GM19328 (cell line): ENCODE measurements around the gene ZBTB25.

Source experiments
- ATAC-seq: cut with Tn5 transposase; IDR thresholded peaks from one replicate; pipeline ENCODE4 v1.9.1; 2021; ENCODE audit warnings: mild to moderate bottlenecking, moderate library complexity; ENCODE audit not compliant: unreplicated experiment

ZBTB25 gene

DNA sequence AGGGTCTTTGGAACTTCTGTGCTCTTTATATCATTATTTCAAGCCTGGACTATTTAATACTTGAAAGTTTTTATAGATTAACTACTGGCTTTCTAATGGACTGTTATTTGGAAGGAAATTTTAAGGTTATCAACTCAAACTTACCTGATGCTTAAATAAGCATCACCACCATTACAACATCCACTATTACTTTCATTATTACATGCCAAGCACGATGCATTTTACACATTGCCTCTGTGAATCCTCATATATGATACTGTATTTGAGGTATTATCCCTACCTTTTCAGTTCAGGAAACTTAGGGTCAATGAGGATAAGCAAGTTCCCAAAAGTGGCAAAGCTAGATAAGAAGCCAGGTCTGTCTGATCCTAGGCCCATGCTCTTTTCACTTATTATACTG, 13.3 kb upstream of the ZBTB25 start:
- no peak for ATAC-seq

DNA sequence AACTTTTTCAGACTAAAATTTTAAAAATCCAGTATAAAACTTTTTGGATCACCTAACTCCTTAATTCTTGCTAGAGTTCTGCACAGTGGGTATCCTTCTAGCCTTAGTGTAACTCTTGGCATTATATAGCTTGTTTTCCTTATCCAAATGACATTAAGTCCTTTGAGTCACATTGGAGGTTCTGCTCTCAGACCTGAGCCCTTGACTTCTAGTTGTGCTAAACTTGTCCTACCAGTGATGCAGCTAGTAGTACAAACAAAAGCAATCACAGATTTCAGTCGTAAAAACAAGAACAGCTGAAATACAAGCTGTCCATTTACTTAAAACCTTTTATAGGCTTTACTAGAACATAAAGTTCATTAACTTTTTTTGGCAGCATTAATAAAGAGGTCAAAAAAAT, 11.4 kb upstream of the ZBTB25 start:
- no peak for ATAC-seq

DNA sequence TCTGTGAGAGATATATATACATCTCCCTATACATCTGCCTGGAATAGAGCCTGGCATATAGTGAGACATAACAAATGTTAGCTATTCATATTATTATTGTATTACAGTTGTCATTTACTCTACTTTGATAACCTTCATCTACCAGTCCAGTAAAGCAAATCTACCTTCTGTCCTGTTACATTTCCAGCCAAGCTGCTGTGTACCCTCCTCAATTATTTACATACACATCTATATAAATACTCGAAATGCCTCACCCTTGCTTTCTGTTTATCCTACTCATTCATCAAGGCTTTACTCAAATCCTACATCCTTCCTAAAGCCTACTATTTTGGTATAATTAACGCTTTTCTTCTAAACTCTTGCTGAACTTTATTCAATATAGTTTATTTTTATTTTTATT, 9.6 kb upstream of the ZBTB25 start:
- no peak for ATAC-seq

DNA sequence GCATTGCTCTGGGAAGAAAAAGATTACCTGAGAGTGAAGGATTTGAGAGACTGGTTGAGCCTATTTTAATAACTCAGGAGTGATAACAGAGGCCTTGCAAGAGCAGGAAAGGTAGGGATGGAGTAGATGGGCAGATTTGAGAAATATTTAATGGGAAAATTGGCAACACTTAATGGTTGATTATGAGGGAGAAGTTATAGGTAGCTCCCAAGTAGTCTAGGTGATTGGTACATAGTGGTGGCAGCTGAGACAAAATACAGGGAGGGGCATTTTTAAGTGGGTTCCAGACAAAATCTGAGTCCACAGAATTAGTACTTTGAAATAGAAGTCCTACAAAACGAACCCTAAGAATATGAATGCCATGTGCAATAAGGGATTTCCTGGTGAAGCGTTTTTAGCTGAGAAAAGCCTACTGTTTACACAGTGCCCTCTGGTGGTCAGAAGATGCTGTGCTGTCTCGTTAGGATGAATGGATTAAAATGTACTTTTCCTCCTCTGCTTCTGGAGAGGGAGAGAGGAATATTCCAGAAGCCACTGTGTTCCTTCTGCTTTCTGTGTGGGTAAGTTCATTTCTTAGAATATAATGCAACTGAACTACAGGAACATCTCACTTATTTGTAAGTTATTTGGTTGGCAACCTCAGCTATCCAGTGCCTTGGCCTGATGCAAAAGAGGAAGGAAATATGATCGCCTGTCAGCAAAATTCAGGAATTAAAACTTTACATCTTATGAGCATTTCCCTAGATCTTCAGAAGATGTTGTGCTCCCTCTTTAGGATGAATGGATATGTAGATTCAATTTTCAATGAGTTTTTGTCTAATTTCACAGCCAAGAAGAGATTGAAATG, 7.4 kb upstream of the ZBTB25 start:
- no peak for ATAC-seq

DNA sequence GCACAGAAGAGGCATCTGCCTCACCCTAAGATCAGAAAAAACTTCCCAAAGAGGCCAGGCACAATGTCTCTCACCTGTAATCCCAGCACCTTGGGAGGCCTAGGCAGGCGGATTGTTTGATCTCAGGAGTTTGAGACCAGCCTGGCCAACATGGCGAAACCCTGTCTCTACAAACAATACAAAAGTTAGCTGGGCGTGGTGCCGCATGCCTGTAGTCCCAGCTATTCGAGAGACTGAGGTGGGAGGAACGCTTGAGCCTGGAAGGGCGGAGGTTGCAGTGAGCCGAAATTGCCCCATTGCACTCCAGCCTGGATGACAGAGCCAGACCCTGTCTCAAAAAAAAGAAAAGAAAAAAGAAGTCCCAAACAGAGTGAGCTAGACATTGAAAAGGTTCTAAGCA, 5.4 kb upstream of the ZBTB25 start:
- ATAC-seq, result no peak

DNA sequence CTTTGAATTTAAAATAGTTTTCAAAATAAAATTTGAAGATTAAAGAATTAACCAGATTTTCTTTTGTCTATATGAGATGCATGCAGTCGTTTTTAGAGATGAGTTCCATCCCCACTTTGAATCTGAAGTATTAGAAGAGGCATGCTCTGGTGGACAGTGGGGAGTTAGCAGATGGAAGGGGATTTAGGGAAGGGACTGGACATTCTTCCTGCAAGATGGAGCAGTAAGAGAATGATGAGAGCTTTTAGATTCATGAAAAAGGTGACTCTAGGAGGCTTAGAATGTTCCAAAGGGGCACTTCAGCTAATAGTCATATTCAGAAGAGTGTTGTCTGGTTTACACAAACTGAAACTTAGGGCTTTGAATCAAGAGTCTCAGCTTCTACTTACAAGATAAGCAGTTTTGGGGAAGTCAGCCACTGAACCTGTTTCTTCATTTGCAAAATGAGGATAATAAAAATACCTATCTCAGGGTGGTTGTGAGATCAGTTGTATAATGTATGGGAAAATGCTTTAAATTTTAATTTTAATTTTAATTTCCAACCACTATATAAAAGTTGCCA, 4.7 kb upstream of the ZBTB25 start:
- no peak for ATAC-seq

DNA sequence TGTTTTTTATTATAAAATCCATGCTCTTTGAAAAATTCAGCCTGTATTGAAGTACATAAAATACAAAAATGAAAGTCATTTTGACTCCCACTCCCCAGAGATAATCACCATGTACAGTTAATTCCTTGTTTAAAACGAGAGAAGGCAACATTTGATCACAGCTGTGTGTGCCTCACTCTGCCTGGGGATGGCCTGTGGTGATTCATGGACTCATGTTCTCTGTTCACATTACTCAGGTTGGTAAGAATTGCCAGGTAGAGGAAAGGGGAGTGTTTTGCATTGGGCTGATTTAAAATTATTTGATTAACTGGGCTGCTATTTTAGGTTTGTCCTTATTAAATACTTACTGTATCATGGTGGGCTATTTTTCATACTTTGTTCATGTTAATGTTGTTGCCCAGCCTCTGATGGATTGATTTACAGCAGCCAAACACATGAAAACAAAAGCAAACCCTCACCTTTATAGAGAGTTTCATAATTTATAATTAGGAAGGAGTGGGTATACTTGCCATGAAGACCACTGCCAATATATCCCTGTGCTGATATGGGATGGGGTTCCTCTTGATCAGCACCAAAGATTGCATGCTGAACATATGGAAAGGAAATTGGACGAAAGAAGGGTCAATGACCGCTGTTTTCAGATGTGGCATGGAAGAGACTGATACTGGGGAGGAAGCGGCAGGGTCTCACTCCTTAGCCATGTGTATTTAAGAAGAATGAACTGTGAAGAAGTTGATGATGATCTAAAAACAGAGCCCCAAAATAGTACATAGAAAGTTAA, 3.9 kb upstream of the ZBTB25 start:
- no peak for ATAC-seq

DNA sequence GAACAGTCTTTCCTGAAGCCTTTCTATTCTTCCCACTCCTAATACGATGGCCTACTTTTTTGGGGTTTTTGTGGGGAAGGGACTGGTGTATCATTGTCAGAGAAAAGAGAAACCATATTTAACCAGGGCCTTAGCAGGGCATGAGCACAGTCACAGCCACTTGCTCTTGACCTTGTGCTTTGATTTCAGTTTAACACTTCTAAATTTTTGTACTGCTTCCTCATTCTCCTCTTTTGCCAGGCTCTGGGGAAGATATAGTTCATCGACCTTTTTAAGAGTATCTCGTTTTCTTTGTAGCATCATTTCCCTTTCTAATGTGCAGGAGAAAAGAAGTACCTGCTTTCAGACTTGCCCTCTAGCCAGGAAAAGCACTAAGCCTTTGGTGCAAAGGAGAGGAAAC, 3.1 kb upstream of the ZBTB25 start:
- ATAC-seq, result no peak

DNA sequence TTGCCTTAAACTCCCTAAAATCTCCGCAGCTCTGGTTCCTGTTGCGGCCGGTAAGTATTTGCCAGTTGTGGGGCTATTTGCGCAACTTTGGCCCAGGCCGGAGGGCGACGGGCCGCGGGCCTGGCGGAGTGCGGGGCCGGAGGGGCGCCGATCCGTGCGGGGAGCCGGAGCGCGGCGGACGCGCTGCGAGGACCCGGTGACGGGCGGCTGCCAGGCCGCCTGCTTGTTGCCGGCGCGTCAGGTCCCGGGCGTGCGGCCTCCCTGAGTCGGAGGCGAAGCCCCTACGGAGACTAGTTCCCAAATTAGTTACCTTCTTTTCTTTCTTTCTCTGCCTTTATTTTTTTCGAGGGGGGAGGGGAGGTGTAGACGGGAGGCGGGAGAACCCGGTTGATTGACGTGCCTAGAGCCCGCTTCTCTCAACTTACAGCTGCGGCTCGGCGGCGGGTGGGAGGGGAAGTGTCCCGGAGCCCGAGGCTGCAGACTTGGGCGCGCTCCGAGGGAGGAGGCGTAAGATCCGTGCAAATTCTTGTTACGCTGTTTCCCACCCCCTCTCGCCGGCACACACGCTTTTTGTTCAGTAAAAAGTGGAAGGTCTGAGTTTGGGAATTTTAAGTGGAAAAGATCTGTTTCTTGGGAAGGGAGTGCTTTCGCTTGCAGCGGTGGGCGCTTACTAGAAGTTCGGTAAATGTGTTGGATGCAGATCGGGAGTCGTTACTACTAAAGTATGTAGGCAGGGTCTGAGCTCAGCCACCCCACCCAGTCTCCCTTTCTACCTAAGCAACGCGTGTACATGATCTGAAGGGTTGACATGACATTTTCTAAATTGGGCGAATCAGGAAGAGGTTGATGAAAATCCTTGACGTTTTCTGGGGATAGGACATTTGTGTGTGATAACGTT, 1.5 kb upstream of the ZBTB25 start:
- peak; percentile 24 for ATAC-seq

DNA sequence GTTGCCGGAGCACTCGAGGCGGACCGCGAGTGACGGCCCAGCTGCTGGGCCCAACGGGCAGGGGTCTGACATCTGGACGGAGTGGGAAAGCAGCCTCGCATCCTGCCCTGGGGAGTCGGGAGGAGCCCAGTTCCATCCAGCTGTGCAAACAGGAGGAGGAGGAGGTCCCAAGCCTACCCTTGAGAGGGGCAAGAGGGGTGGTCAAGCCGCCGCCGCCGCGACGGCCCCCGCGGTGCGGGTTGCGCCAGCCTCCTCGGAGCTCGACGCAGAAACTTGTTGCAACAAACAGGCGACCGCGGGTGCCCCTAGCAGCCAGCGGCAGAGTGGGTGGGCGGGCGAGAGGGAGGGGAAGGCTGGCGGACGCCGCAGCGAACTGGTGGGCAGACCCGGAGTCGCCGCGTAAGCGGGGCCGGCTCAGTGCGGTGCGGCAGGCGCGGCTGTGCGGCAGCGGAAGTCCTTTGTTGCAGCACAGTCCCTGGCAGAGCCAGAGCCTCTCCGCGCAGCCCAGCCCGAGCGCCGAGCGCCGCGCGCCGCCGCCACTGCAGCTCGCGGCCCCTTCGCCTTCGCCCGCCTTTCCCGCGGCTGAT, 765 bp upstream of the ZBTB25 start, which contains the start of gene ZBTB1:
TSS of gene ZBTB1 (plus strand) at position 461 of the 587 bp plus-strand sequence. CDS start 16,735 bp downstream, outside the sequence.
- ATAC-seq, result peak; percentile 26

DNA sequence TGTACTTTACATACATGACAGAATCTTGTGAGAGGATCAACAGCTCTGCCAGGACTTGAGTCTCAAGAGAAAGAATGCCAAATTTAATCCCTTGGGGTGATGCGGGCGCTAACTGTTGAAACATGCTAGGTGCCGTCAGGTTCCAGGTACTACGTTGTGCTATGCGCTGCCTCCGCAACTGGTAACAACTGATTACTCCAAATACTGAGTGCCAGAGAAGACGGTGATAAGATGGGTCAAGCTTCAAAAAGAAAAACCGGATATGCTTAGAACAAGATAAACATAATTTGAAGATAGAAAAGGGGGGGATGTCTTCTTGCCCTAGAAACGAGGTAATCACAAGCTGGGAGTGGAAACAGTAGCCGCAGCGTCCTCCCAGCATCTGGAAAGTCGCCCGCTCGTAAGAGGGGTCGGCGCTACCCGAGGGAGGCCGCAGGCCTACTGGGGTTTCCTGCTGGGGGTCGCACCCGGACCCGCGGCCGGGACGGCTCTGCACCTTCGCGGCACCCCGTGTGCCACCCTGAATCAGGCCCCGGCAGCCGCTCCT, 678 bp downstream of the ZBTB25 start:
- ATAC-seq, result peak; percentile 1

DNA sequence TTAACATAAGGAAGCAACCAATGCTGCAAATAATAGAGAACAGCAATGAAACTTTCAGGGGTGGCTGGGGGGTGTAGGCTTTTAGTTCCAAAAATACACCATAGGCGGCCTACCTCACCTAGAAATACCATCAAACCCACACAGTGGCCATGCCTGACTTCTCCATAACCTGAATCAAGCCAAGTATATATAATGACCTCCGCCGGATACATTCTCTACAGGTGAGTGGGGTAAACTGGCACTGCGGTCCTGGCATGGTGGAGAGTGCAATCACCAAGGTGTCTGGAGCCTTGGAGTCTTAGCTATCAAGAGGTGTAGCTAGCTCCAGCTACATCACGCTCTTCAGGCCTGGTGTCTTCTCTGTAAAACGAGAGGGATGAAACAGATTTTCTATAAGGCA, 1.2 kb downstream of the ZBTB25 start:
- no peak for ATAC-seq

DNA sequence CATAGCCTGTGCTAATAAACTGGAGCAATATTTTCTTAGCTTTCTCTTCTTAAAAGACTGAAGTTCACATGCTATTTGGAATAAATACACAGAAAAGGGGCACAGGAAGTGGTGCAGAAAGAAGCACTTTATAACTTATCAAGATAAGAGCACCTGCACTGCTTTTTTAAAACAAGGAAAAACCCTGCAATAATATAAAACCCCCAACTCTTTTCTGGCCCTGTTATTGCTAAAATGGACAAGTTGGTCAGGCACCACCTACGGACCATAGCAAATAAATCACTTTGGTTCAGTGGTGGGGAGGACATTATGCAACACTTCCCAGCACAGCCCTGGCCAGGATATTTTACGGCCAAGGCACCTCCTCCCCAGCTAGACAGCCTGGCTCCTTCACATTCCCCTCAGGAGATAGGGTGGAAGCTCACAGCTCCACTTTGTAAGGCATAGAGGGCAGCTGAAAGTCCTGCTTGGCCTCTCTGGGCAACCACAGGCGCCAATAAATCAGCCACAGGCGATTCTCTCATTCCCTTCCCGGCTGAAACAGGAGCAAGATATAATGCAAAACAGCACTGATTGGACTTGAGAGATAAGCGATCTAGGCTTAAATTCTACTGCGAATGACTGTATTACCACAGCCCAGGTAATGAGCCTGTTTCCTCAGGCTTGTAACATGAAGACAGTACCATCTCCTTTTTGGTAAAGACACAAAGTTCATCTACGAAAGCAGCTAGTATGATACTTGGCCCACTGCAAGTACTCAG, 2.0 kb downstream of the ZBTB25 start:
- no peak for ATAC-seq

DNA sequence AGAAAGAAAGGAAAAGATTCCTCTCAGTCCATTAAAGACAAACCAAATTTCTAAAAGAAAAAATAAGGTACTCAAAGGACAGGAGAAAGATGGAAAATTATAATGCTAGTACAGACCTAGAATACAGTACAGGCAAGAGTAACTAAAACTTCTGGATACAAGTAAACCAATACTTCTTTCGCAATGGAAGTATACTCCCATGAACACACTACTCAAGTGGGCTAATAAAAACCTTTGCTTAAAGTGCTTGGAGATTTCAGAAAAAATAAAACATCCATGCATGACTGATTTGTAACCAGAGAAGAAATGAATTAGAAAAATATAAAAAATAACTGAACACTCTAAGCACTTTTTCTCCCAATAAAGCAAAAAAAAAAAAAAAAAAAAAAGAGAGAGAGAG, 3.5 kb downstream of the ZBTB25 start:
- ATAC-seq, result no peak

DNA sequence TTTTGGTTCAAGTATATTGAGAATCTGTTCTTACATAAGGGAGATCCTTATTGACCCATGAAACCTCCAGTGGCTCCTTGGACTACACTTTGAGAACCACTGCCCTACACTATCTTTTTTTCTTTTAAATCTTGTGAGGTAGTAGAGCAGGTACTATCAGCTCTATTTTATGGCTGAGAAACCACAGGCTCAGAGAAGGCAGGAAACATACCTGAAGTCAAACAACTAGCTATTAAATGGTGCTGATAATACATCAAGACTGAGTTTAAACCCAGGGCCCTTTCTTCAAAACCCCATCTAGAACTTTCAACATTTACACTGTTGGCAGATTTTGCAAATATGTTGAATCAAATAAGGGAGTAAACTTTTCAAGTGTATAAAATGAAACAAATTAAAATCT, 6.9 kb downstream of the ZBTB25 start:
- ATAC-seq, result no peak

DNA sequence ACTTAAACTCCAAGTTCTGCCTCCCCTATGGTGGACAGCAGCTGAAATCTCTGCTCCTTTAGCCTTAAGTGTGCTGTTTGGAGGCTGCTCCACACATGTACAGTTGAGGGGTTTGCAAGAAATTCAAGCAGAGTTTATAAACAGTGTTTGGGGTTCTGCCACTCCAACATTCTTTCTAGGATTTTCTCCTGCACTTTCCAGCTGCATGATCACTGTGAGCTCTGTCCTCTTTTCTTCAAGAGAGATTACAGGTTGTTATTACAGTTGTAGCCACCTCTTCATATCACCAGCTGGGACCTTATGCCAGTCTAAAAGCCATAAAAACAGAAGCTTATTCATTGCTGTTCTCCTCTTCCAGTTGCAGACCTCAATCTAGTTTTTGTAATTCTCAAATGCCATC, 8.4 kb downstream of the ZBTB25 start:
- ATAC-seq, result no peak

DNA sequence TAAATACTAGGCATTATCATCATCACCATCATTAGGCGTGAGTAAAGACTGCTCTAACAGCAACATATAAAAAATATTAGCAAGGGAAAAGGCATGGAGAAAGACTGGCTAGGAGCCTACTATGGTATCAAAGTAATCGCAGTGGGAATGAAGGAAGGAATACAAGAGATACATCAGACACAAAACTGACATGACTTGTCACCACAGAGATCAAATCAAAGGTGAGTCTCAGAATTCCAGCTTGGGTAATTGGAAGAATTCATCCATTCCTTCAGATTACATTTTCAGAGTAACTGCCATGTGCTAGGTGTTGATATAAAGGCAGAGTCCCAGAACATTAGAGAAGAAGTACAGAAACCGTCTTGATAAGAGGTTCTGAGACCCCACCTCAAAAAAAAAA, 10.2 kb downstream of the ZBTB25 start:
- no peak for ATAC-seq

DNA sequence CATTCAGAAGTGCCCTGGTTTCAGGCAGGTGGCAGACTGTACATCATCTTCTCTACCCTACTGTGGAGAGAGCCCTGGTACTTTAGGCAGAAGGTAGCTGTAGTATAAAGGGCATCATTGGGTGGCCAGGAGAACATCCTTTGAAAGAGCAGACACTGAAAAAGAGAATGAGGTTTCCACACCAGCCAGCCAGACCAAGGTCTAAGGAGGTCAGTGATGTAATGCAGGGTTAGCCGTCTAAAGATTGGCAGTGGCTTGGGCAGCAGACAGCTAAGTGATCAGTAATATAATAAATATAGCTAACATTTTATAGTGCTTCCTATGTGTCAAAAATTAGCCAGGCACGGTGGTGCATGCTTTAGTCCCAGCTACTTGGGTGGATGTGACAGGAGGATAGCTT, 12.0 kb downstream of the ZBTB25 start:
- ATAC-seq, result no peak

DNA sequence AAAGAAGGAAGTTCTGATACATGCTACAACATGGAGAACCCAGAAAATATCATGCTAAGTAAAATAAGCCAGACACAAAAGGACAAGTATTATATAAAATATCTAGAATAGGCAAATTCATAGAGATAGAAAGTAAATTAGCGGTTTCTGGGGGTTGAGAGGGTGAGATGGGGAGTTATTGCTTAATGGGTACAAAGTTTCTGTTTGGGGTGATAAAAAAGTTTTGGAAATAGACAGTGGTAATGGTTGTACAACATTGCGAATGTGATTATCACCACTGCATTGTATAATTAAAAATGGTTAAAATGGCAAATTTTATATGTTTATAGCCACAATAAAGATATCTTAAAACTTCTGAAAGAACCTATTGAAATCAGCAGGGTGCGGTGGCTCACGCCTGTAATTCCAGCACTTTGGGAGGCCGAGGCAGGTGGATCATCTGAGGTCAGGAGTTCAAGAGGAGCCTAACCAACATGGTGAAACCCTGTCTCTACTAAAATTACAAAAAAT, 15.0 kb downstream of the ZBTB25 start:
- no peak for ATAC-seq
